Activated CD4-positive, alpha-beta memory T cell treated with anti-CD3 and anti-CD28 coated beads for 36 hours (primary cell): ENCODE measurements around the gene SLC4A2. TPM values are rescaled to one million over a fixed set of nuclear protein-coding genes. Genes with fewer than 3 reads are reported as not detected.

Experiments
- CTCF ChIA-PET: fragments of 350-600 bp; sonication (Branson Sonifier 250); formaldehyde crosslinking; loops from one replicate; lab custom pipeline; 2021; ENCODE audit warnings: antibody characterized with exemption, inconsistent platforms; lab: Charles Lee
- POLR2A ChIA-PET: fragments of 350-600 bp; sonication (Branson Sonifier 250); formaldehyde crosslinking; loops from one replicate; lab custom pipeline; 2021; ENCODE audit warnings: antibody characterized with exemption; lab: Charles Lee
- DNase-seq: peaks from one replicate; pipeline ENCODE4 v3.0.0-alpha.2; 2020
- H3K27ac Mint-ChIP-seq: one replicate; pipeline ENCODE4 v1.8.0; 2021; ENCODE audit warnings: mixed read lengths
- H3K27me3 Mint-ChIP-seq: one replicate; pipeline ENCODE4 v1.8.0; 2021; ENCODE audit warnings: mixed read lengths
- H3K36me3 Mint-ChIP-seq: one replicate; pipeline ENCODE4 v1.8.0; 2021; ENCODE audit warnings: mixed read lengths
- H3K4me1 Mint-ChIP-seq: one replicate; pipeline ENCODE4 v1.8.0; 2021; ENCODE audit warnings: low read depth, mixed read lengths
- H3K4me3 Mint-ChIP-seq: one replicate; pipeline ENCODE4 v1.8.0; 2021; ENCODE audit warnings: mild to moderate bottlenecking, mixed read lengths
- H3K9me3 Mint-ChIP-seq: one replicate; pipeline ENCODE4 v1.8.0; 2021; ENCODE audit warnings: mixed read lengths
- intact Hi-C: fragments of 100-400 bp; cut with micrococcal nuclease; formaldehyde crosslinking; loops from one replicate; pipeline ENCODE4 v1.15.1; 2023
- total RNA-seq, 2 experiments: library from RNA; stranded (reverse); gene quantifications; one replicate each; pipeline ENCODE4 v1.2.3, GENCODE V29; 2021

Gene SLC4A2
- total RNA-seq, 2 experiments from 2014 or later, result 46.7 to 50.5 TPM

- Mint-ChIP-seq H3K27me3 (no peaks in the 10 kb centered on the region), H3K36me3 (peaks cover 12% of the 10 kb centered on the region), H3K9me3 (no peaks in the 10 kb centered on the region), H3K4me1 (no peaks in the 10 kb centered on the region), H3K27ac (no peak overlapping the region), H3K4me3 (no peak overlapping the region)
- intact Hi-C loops, result no loop called here
- DNase-seq, result no peak
- ChIA-PET CTCF (interaction anchor here (0.6 to 2.7 kb wide), 45 partner anchors 8 to 245 kb away, joined by 3 to 44 read pairs (median 5); partner anchors contain the start of genes ABCB8, ABCF2, FASTK and GBX1), POLR2A (no interaction called here)
Measured at GRCh38 chr7:151123158-151123821, 63.9 kb downstream of the SLC4A2 start.

- DNase-seq, result peak; percentile 85
- no peaks in the 10 kb centered on the region for H3K9me3 Mint-ChIP-seq
- ChIA-PET CTCF (interaction anchor here (0.6 to 2.7 kb wide), 49 partner anchors 9 to 497 kb away, joined by 3 to 44 read pairs (median 4); partner anchors contain the start of genes ABCB8, ABCF2, FASTK and GBX1), POLR2A (no interaction called here)
- no peak overlapping the region for H3K27ac Mint-ChIP-seq
- H3K36me3 Mint-ChIP-seq, result peaks cover 15% of the 10 kb centered on the region
- intact Hi-C loops, result loop anchor here (1.0 to 2.0 kb wide), 3 partner anchors 48 to 179 kb away; no protein-coding TSS in a partner anchor
- no peaks in the 10 kb centered on the region for H3K27me3 Mint-ChIP-seq
- H3K4me1 Mint-ChIP-seq, result no peaks in the 10 kb centered on the region
- H3K4me3 Mint-ChIP-seq, result no peak overlapping the region
Measured at GRCh38 chr7:151123822-151124464, 64.6 kb downstream of the SLC4A2 start.

DNA sequence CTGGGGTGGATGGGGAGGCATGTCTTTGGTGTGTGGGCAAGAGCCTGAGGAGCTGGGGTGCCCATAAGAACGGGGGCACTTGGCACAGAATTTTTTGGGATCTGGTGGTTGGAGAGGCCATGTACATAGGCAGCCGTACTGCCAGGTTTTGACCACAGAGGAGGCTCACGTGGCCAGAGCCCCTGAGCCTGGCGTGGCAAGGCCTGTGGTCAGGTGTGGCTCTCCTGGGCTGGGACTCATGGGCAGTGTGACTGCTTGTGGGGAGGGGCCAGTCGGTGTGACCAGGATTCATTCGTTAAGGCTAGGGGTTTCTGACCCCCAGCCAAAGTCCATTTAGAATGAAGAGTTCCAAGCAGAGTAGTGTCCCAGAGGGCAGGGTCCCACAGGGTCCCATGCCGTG lies 65.1 kb downstream of the SLC4A2 start:
- POLR2A ChIA-PET, result no interaction called here
- Mint-ChIP-seq H3K27me3 (no peaks in the 10 kb centered on the region), H3K27ac (no peak overlapping the region)

GRCh38 chr7:151124899-151125399 lies 65.6 kb downstream of the SLC4A2 start:
- Mint-ChIP-seq H3K27ac (no peak overlapping the region), H3K36me3 (peaks cover 15% of the 10 kb centered on the region), H3K4me3 (no peak overlapping the region), H3K4me1 (no peaks in the 10 kb centered on the region), H3K27me3 (no peaks in the 10 kb centered on the region), H3K9me3 (no peaks in the 10 kb centered on the region)
- ChIA-PET POLR2A (no interaction called here), CTCF (interaction anchor here (0.8 to 2.7 kb wide), 22 partner anchors 10 to 496 kb away, joined by 3 to 44 read pairs (median 7); partner anchors contain the start of genes ABCF2 and GBX1)
- no peak for DNase-seq
- intact Hi-C loops, result loop anchor here (1.0 to 2.0 kb wide), 3 partner anchors 47 to 178 kb away; no protein-coding TSS in a partner anchor

More for the DNA sequence above, 65.1 kb downstream of the SLC4A2 start:
- intact Hi-C loops, result loop anchor here (1.0 to 2.0 kb wide), 3 partner anchors 48 to 179 kb away; no protein-coding TSS in a partner anchor
- DNase-seq, result no peak
- Mint-ChIP-seq H3K4me1 (no peaks in the 10 kb centered on the region), H3K9me3 (no peaks in the 10 kb centered on the region), H3K4me3 (no peak overlapping the region), H3K36me3 (peaks cover 15% of the 10 kb centered on the region)
- CTCF ChIA-PET, result interaction anchor here (0.6 to 2.7 kb wide), 43 partner anchors 9 to 496 kb away, joined by 3 to 44 read pairs (median 5); partner anchors contain the start of genes ABCB8, ABCF2 and GBX1

DNA sequence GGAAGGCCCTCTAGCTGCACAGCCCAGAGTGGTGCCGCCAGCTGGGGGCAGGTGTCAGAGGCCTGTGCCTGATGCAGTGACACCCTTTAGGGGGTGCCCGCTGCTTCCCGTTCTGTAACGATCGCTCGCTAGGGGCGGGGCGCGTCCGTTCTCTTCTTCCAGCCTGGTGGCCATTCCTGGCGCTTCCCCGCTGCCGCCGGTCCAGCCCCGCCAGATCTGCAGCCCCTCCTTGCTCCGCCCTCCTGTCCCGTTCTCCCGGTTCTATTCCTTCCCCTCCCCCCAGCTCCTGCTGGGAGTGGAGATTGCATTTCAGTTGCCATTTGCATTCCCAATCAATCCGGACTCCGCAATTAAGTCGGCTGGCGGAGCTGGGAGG lies 66.1 kb downstream of the SLC4A2 start:
- Mint-ChIP-seq H3K36me3 (peaks cover 15% of the 10 kb centered on the region), H3K9me3 (no peaks in the 10 kb centered on the region), H3K4me3 (no peak overlapping the region), H3K4me1 (no peaks in the 10 kb centered on the region), H3K27ac (no peak overlapping the region), H3K27me3 (no peaks in the 10 kb centered on the region)
- no peak for DNase-seq
- CTCF ChIA-PET, result interaction anchor here (2.3 to 2.7 kb wide), 2 partner anchors 15 to 43 kb away, joined by 42 to 44 read pairs; partner anchors contain the start of gene GBX1
- intact Hi-C loops, result loop anchor here (2.0 kb wide), 1 partner anchor 119 kb away; no protein-coding TSS in a partner anchor
- POLR2A ChIA-PET, result no interaction called here

- intact Hi-C loops, result loop anchor here (2.0 kb wide), 1 partner anchor 119 kb away; no protein-coding TSS in a partner anchor
- H3K9me3 Mint-ChIP-seq, result no peaks in the 10 kb centered on the region
- no peaks in the 10 kb centered on the region for H3K27me3 Mint-ChIP-seq
- peaks cover 17% of the 10 kb centered on the region for H3K36me3 Mint-ChIP-seq
- POLR2A ChIA-PET, result no interaction called here
- no peaks in the 10 kb centered on the region for H3K4me1 Mint-ChIP-seq
- H3K4me3 Mint-ChIP-seq, result no peak overlapping the region
- H3K27ac Mint-ChIP-seq, result no peak overlapping the region
- CTCF ChIA-PET, result interaction anchor here (2.3 to 2.7 kb wide), 2 partner anchors 15 to 42 kb away, joined by 42 to 44 read pairs; partner anchors contain the start of gene GBX1
- DNase-seq, result no peak
Measured at GRCh38 chr7:151125846-151126481, 66.6 kb downstream of the SLC4A2 start.

Other genes starting within 250 kb of the SLC4A2 start
- not detected for gene AOC1, start 207.1 kb upstream of the SLC4A2 start, total RNA-seq
- under 1 TPM; 0.34 to 0.45 TPM for gene KCNH2, start 81.3 kb upstream of the SLC4A2 start, total RNA-seq
- gene NOS3, start 68.6 kb upstream of the SLC4A2 start, total RNA-seq, result 10 to 100 TPM; 10.4 to 13.2 TPM
- 1 to 10 TPM; 3.5 to 4.6 TPM for gene ATG9B, start 35.1 kb upstream of the SLC4A2 start, total RNA-seq
- gene ABCB8, start 31.1 kb upstream of the SLC4A2 start, total RNA-seq, result 10 to 100 TPM; 48.4 to 49.5 TPM
- gene ASIC3, start 11.1 kb upstream of the SLC4A2 start, total RNA-seq, result 1 to 10 TPM; 5.3 to 7.6 TPM
- 10 to 100 TPM; 12.8 to 14.1 TPM for gene CDK5, start 1.7 kb upstream of the SLC4A2 start, total RNA-seq
- gene FASTK, start 21.2 kb downstream of the SLC4A2 start, total RNA-seq, result 10 to 100 TPM; 56.8 to 57.4 TPM
- 10 to 100 TPM; 53.8 to 60.9 TPM for gene TMUB1, start 23.9 kb downstream of the SLC4A2 start, total RNA-seq
- 10 to 100 TPM; 29.8 to 36.5 TPM for gene AGAP3, start 26.9 kb downstream of the SLC4A2 start, total RNA-seq
- gene GBX1, start 108.1 kb downstream of the SLC4A2 start, total RNA-seq, result not detected
- not detected for gene ASB10, start 127.7 kb downstream of the SLC4A2 start, total RNA-seq
- gene H2BK1, start 150.9 kb downstream of the SLC4A2 start, total RNA-seq, result not detected
- 10 to 100 TPM; 41.1 to 41.2 TPM for gene ABCF2, start 167.6 kb downstream of the SLC4A2 start, total RNA-seq
- 10 to 100 TPM; 33.6 to 34.2 TPM for gene CHPF2, start 172.9 kb downstream of the SLC4A2 start, total RNA-seq
- 1 to 10 TPM; 4.4 to 5.5 TPM for gene SMARCD3, start 189.1 kb downstream of the SLC4A2 start, total RNA-seq